Activated T-helper 2 cell treated with anti-CD3 and anti-CD28 coated beads, Interferon-gamma antibody, Interleukin-2, Interleukin-4, amounts not matched to agents 10 μg/mL and 5 μg/mL and 100 μg/mL, durations not matched to agents 14 hours and 24 hours and 36 hours (primary cell): ENCODE results near the gene CBFA2T3. TPM values are rescaled to one million over a fixed set of nuclear protein-coding genes. Genes with fewer than 3 reads are reported as not detected.
"Not testable (repeated sequence)": the region's sequence is repeated elsewhere in the genome, so short reads cannot be mapped to it uniquely, and the experiment has no call there.

ENCODE experiments used
- DNase-seq: peaks from one replicate; pipeline ENCODE4 v3.0.0; 2021; ENCODE audit warnings: low spot score
- H3K27ac Mint-ChIP-seq: one replicate; pipeline ENCODE4 v1.8.0; 2021; ENCODE audit warnings: mixed read lengths
- H3K27me3 Mint-ChIP-seq: one replicate; pipeline ENCODE4 v1.8.0; 2021; ENCODE audit warnings: low read depth, mixed read lengths
- H3K36me3 Mint-ChIP-seq: one replicate; pipeline ENCODE4 v1.8.0; 2021; ENCODE audit warnings: low read depth, mixed read lengths
- H3K4me1 Mint-ChIP-seq: one replicate; pipeline ENCODE4 v1.8.0; 2021; ENCODE audit warnings: low read depth, mixed read lengths
- H3K4me3 Mint-ChIP-seq: one replicate; pipeline ENCODE4 v1.8.0; 2021; ENCODE audit warnings: low read depth, mild to moderate bottlenecking, moderate library complexity, mixed read lengths
- H3K9me3 Mint-ChIP-seq: one replicate; pipeline ENCODE4 v1.8.0; 2021; ENCODE audit warnings: mixed read lengths
- intact Hi-C: fragments of 100-400 bp; cut with micrococcal nuclease; formaldehyde crosslinking; loops from one replicate; pipeline ENCODE4 v1.15.1; 2023
- total RNA-seq: library from RNA; stranded (reverse); gene quantifications from 2 replicates; pipeline ENCODE4 v1.2.3, GENCODE V29; 2022

The CBFA2T3 gene
- total RNA-seq, 1 donor from 2014 or later, result 0.30 TPM

DNA sequence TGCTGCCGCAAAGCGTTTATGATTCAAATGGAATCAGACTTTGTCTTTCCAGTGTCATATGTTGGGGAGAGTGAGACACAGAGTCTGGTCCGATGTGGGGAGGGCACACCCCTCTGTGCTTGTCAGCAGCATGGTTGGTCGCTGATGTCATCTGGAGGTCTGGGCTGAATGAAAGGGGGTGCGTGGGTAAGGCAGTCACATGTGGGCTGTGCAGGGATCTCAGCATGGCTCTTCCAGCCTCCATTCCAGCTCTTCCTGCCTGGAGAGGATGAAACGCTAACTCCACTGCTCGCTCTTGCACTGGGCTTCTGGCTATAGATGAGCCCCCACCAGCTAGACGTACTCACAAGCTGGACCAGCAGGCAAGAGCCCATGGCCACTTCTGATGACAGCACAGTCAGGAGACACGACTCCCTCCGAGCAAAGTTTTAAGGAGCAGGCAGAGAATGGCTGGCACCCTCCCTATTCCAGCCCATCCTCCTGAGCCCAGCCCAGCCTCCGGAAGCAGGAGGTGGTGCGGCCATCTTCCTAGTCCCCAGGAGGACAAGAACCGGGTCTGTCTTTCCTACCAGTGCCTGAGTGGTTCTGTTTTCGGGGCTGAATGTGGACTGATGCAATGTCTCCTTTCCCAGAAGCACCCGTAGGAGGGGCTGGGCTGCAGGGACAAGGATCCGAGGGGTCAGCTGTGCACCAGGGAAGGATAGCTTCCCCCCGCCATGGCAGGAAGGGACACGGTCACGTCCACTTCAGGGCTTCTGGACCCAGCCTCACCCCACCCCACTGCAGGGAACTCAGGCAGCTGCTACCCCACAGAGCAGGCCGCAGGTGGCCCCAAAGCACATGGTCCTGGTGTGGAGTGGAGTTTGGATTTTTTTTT lies 41.5 kb upstream of the CBFA2T3 start:
- intact Hi-C loops, result no loop called here
- peaks cover 7% of the 10 kb centered on the region for H3K9me3 Mint-ChIP-seq
- no peak for DNase-seq
- H3K4me3 Mint-ChIP-seq, result no peak overlapping the region
- no peaks in the 10 kb centered on the region for H3K36me3 Mint-ChIP-seq
- peaks cover 2% of the 10 kb centered on the region for H3K27me3 Mint-ChIP-seq
- H3K4me1 Mint-ChIP-seq, result peaks cover 8% of the 10 kb centered on the region
- no peak overlapping the region for H3K27ac Mint-ChIP-seq

DNA sequence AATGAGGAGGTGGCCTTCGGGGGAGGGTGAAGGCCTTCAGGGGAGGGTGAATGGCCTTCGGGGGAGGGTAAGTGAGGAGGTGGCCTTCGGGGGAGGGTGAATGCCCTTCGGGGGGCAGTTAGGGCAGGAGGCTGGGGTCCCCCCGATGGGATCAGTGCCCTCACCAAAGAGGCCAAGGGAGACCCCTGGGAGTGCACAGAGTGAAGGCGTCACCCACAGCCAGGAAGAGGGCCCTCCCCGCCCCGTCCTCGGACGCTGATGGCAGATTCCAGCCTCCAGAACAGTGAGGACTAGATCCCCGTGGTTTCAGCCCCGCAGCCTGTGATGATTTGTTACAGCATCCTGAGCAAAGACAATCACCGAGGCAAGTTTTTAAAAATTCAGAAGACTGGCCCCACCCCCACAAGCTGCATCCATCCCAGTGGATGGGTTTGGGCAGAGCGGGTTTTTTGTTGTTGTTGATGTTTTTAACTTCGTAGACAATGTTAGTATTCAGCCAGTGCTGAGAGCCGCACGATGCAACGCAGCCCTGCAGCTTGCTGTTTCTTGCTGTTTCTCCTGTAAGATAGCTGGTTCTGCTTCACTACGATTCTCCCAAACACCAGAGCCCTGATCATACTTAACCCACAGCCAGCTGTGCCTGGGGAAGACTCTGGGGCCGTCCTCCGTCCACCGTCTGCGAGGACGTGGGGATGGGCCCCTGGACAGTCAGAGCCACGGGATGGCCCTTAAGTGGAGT lies 40.7 kb upstream of the CBFA2T3 start:
- Mint-ChIP-seq H3K27ac (no peak overlapping the region), H3K27me3 (peaks cover 5% of the 10 kb centered on the region), H3K9me3 (peaks cover 4% of the 10 kb centered on the region), H3K36me3 (no peaks in the 10 kb centered on the region), H3K4me1 (peaks cover 5% of the 10 kb centered on the region), H3K4me3 (no peak overlapping the region)
- no peak for DNase-seq
- intact Hi-C loops, result no loop called here

DNA sequence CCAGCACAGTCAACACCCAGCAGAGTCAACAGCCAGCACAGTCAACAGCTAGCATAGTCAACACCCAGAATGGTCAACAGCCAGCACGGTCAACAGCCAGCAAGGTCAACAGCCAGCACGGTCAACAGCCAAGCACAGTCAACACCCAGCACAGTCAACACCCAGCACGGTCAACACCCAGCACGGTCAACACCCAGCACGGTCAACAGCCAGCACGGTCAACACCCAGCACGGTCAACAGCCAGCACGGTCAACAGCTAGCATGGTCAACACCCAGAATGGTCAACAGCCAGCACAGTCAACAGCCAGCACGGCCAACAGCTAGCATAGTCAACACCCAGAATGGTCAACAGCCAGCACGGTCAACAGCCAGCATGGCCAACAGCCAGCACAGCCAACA lies 39.6 kb upstream of the CBFA2T3 start:
- intact Hi-C loops, DNase-seq, H3K27ac Mint-ChIP-seq, H3K4me3 Mint-ChIP-seq, H3K9me3 Mint-ChIP-seq, H3K4me1 Mint-ChIP-seq, H3K27me3 Mint-ChIP-seq, H3K36me3 Mint-ChIP-seq: not testable (repeated sequence)

DNA sequence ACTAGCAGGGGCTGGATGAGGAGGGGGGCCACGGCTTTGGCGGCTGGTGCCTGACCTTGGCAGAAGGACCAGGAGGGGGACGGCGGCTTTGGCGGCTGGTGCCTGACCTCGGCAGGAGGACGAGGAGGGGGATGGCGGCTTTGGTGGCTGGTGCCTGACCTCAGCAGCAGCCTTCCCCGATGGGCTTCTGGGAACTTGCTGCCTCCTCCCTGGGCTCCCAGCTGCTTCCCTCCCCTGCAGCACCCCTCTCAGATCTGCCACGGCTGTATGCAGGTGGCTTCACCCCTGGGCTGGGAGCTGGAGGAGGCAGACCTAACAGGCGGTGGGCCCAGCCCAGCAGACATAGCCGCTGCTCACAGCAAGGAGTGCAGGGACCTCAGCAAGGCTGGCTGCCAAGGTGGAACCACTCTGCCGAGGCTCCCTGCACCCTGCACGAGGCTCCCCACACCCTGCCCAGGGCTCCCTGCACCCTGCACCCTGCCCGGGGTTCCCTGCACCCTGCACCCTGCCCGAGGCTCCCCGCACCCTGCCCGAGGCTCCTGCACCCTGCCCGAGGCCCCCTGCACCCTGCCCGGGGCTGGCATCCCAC lies 38.4 kb upstream of the CBFA2T3 start:
- intact Hi-C loops, result no loop called here
- peaks cover 5% of the 10 kb centered on the region for H3K27me3 Mint-ChIP-seq
- H3K27ac Mint-ChIP-seq, result no peak overlapping the region
- H3K4me1 Mint-ChIP-seq, result peaks cover 5% of the 10 kb centered on the region
- no peak for DNase-seq
- peaks cover 4% of the 10 kb centered on the region for H3K9me3 Mint-ChIP-seq
- no peaks in the 10 kb centered on the region for H3K36me3 Mint-ChIP-seq
- no peak overlapping the region for H3K4me3 Mint-ChIP-seq

DNA sequence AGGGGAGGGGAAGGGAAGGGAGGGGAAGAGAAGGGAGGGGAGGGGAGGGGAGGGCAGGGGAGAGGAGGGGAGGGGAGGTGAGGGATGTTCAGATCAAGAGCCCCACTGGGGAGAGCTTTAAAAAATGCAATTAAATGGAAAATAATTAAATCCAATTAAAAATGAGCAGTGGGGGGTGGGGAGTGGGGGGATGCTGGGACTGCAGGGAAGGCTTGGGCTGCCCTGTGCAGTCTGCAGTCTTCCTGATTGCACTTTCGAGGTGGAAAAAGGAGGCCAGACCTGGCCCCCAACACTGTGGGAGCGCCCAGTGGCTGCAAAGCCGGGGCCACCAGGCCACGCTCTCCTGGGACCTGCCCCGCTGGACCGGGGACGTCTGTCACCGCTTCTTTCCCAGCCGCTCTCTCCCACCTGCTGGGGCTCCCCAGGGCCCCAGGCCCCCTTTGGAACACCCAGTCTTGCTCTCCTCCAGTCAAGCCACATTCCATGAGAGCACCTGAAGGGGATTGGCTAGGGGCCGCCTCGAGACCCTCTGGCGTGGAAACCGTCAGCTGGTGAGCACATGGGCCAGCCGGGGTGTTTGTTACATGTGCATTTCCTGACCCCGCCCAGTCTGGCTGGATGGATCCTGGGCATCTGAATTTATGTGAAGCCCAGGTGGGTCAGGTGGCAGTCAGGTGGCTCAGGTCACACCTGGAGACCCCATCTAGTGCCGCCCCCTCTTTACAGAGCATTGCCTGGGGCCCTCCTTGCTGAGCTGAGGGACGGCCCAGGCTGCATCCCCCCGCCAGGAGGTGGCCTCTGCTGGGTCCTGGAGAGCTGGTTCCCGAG lies 37.6 kb upstream of the CBFA2T3 start:
- H3K27me3 Mint-ChIP-seq, result peaks cover 5% of the 10 kb centered on the region
- peaks cover 4% of the 10 kb centered on the region for H3K9me3 Mint-ChIP-seq
- no peak overlapping the region for H3K27ac Mint-ChIP-seq
- intact Hi-C loops, result no loop called here
- H3K4me3 Mint-ChIP-seq, result no peak overlapping the region
- no peak for DNase-seq
- no peaks in the 10 kb centered on the region for H3K36me3 Mint-ChIP-seq
- H3K4me1 Mint-ChIP-seq, result no peaks in the 10 kb centered on the region

DNA sequence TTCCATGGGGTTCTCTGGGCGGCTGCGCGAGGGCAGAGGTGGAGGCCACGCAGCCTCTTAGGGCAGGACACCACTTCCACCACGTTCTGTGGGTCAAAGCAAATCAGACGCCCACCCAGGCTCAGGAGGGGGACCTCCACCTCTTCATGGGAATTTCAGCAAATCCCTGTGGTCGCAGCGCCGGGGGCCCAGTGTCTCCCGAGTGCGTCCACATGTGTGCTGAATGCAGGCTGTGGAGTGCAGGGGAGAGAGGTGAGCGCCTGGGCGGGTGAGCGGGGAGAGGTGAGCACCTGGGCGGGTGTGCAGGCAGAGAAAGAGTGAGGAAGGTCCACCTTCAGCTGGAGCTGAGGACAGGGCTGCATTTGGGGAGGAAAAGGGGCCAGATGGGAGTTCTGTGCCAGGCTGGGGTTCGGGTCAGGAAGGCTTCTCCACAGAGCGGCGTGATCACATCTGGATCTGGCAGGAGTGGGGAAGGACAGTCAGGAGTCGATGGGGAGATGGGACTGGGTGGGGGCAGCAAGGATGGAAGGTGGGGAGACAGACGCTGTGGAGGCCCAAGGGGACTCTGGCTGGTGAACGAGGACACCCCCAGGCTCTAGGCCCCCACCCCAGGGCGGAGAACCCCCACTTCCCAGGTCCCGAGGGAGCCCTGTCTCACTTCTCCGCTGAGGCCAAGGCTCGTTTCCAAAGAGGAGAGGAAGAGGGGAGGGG lies 36.8 kb upstream of the CBFA2T3 start:
- Mint-ChIP-seq H3K9me3 (peaks cover 7% of the 10 kb centered on the region), H3K36me3 (no peaks in the 10 kb centered on the region), H3K27ac (no peak overlapping the region), H3K4me3 (no peak overlapping the region), H3K4me1 (no peaks in the 10 kb centered on the region), H3K27me3 (peaks cover 5% of the 10 kb centered on the region)
- no peak for DNase-seq
- intact Hi-C loops, result no loop called here

DNA sequence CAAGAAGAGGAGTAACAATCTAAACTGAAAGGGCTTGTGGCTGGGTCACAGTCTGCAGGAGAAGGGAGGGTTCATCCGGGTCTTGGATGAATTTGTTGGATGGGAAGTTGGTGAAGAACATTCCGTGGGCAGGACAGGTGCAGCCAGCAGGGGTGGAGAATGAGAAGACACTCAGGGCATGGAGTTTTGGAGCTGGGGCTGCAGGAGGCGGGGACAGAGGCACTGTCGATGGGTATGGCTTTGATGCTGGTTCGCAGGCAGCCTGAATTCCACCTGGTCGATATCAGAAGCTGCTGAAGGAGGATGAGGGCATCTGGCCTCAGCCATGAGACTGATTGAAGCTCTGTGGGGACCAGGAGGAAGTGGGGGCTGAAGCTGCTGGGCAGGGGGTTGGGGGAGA lies 36.1 kb upstream of the CBFA2T3 start:
- no peak for DNase-seq
- Mint-ChIP-seq H3K4me1 (no peaks in the 10 kb centered on the region), H3K9me3 (peaks cover 7% of the 10 kb centered on the region), H3K27me3 (peaks cover 5% of the 10 kb centered on the region), H3K27ac (no peak overlapping the region), H3K4me3 (no peak overlapping the region), H3K36me3 (no peaks in the 10 kb centered on the region)
- intact Hi-C loops, result no loop called here

DNA sequence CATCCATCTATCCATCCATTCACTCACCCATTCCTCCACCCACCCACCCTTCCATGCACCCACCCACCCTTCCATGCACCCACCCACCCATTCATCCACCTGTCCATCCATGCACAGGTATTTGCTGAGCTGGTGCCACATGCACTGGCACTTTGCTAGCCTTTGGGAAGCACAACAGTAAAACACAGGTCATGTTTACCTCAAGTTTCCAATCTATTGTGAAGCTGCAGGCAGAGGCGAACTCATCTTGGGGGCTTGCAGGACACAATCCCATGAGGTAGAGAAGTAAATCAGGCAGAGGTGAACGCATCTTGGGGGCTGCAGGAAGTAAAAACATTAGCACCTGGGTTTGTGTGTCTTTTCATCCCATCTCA lies 35.6 kb upstream of the CBFA2T3 start:
- Mint-ChIP-seq H3K27me3 (peaks cover 5% of the 10 kb centered on the region), H3K36me3 (no peaks in the 10 kb centered on the region), H3K4me1 (no peaks in the 10 kb centered on the region), H3K27ac (no peak overlapping the region), H3K9me3 (peaks cover 7% of the 10 kb centered on the region), H3K4me3 (no peak overlapping the region)
- intact Hi-C loops, result no loop called here
- DNase-seq, result no peak

DNA sequence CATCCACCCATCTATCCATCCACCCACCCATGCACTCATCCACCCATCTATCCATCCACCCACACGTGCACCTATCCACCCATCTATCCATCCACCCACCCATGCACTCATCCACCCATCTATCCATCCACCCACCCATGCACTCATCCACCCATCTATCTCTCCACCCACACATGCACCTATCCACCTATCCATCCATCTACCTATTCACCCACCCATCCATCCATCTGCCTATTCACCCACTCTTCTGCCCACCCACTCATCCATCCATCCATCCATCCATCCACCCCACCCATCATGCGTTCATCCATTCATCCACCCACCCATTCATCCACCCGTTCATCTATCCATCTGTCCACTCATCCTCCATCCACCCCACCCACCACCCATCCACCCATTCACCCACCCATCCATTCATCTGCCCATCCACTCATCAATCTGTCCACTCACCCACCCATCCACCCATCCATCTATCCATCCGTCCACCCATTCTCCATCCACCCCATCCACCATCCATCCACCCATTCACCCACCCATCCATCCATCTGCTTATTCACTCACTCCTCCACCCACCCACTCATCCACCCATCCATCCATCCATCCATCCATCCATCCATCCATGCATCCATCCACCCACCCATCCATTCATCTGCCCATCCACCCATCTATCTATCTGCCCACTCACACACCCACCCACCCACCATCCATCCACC lies 35.1 kb upstream of the CBFA2T3 start:
- intact Hi-C loops, result no loop called here
- peaks cover 5% of the 10 kb centered on the region for H3K27me3 Mint-ChIP-seq
- no peak for DNase-seq
- H3K4me1 Mint-ChIP-seq, result no peaks in the 10 kb centered on the region
- no peak overlapping the region for H3K27ac Mint-ChIP-seq
- peaks cover 7% of the 10 kb centered on the region for H3K9me3 Mint-ChIP-seq
- no peaks in the 10 kb centered on the region for H3K36me3 Mint-ChIP-seq
- no peak overlapping the region for H3K4me3 Mint-ChIP-seq

DNA sequence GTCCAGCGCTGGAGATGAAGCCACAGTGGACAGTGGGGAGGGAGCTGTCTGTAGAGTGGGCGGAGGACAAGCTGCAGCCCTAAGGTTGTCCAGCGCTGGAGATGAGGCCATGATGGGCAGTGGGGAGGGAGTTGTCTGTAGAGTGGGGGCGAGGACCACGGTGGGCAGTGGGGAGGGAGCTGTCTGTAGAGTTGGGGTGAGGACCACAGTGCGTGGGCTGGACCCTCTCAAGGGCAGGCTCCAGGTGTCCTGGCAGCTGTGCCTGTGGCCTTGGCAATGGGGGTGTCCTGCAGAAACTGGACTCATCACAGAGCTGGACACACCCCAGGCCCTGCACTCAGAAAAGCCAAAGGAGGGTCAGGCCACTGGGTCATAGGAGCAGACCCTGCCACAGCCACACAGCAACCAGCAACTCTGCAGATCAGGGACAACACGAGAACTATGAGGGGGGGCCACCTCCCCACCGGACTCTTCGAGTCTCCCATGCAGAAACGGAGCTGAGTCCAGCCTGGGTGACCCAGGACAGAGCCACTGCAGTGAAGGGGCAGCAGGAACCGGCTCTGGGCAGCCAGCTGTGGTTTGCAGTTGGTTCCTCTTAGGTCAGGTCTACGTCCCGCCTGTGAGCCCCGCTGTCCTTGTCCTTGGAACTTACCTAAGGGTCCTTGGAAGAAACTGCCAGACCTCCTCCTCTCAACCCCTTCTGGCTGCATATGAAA lies 33.4 kb upstream of the CBFA2T3 start:
- no peak overlapping the region for H3K4me3 Mint-ChIP-seq
- no peaks in the 10 kb centered on the region for H3K4me1 Mint-ChIP-seq
- H3K36me3 Mint-ChIP-seq, result no peaks in the 10 kb centered on the region
- intact Hi-C loops, result no loop called here
- H3K27me3 Mint-ChIP-seq, result peaks cover 5% of the 10 kb centered on the region
- peaks cover 3% of the 10 kb centered on the region for H3K9me3 Mint-ChIP-seq
- no peak for DNase-seq
- no peak overlapping the region for H3K27ac Mint-ChIP-seq
